Ovary (tissue), 3 donors: Measurements from ENCODE around the gene INSIG2.

Experiments
- CTCF ChIP-seq, 3 donors: fragments of 450-650 bp in 2 of 3; fragments of 200-600 bp in 1 of 3; IDR thresholded peaks; one replicate each; pipeline versions ENCODE4 v1.5.1 to v1.8.0; 2016 to 2022; ENCODE audit warnings: antibody characterized with exemption in 3 of 3, mild to moderate bottlenecking in 1 of 3
- POLR2A ChIP-seq: fragments of 450-650 bp; IDR thresholded peaks from one replicate; pipeline ENCODE4 v1.6.1; 2017; ENCODE audit warnings: antibody characterized with exemption, mild to moderate bottlenecking, moderate library complexity
- donor health status: DM: no; HTN: no; CAD: no.

GRCh38 chr2:118146315-118147283, 58.3 kb downstream of the INSIG2 start:
- TF ChIP-seq CTCF (IDR thresholded peaks at IDR 0.05): no peak
- no peak for TF ChIP-seq POLR2A
